Activated T-helper 1 cell treated with anti-CD3 and anti-CD28 coated beads, Interleukin-12 subunit alpha, Interleukin-12 subunit beta, Interleukin-2, Interleukin-4 antibody, amounts not matched to agents 30 ng/mL and 10 ng/mL and 1 ng/mL, durations not matched to agents 14 hours and 24 hours and 36 hours (primary cell): ENCODE data around the gene PLCB2. TPM values are rescaled to one million over a fixed set of nuclear protein-coding genes. Genes with fewer than 3 reads are reported as not detected.

Experiments used
- DNase-seq: peaks from one replicate; pipeline ENCODE4 v3.0.0; 2021; ENCODE audit warnings: low spot score
- H3K27ac Mint-ChIP-seq: one replicate; pipeline ENCODE4 v1.8.0; 2021; ENCODE audit warnings: mild to moderate bottlenecking, mixed read lengths
- H3K27me3 Mint-ChIP-seq: one replicate; pipeline ENCODE4 v1.8.0; 2022; ENCODE audit warnings: mild to moderate bottlenecking, moderate library complexity, mixed read lengths; ENCODE audit not compliant: insufficient read depth
- H3K36me3 Mint-ChIP-seq: one replicate; pipeline ENCODE4 v1.8.0; 2021; ENCODE audit warnings: low read depth, mixed read lengths
- H3K4me1 Mint-ChIP-seq: one replicate; pipeline ENCODE4 v1.8.0; 2021; ENCODE audit warnings: low read depth, mixed read lengths
- H3K4me3 Mint-ChIP-seq: one replicate; pipeline ENCODE4 v1.8.0; 2021; ENCODE audit warnings: mild to moderate bottlenecking, moderate library complexity, mixed read lengths
- H3K9me3 Mint-ChIP-seq: one replicate; pipeline ENCODE4 v1.8.0; 2021; ENCODE audit warnings: mixed read lengths
- intact Hi-C: fragments of 100-400 bp; cut with micrococcal nuclease; formaldehyde crosslinking; loops from one replicate; pipeline ENCODE4 v1.15.1; 2024
- total RNA-seq: library from RNA; stranded (reverse); gene quantifications from 2 replicates; pipeline ENCODE4 v1.2.3, GENCODE V29; 2022

Gene PLCB2
- total RNA-seq, 1 donor from 2014 or later = 88.5 TPM

GRCh38 chr15:40336744-40337122 is 29.0 kb upstream of the PLCB2 start:
- intact Hi-C loops = loop anchor here (5.0 kb wide), 1 partner anchor 119 kb away; no protein-coding TSS in a partner anchor
- no peak overlapping the region for H3K4me3 Mint-ChIP-seq
- no peaks in the 10 kb centered on the region for H3K27me3 Mint-ChIP-seq
- peaks cover 18% of the 10 kb centered on the region for H3K4me1 Mint-ChIP-seq
- H3K27ac Mint-ChIP-seq = no peak overlapping the region
- no peaks in the 10 kb centered on the region for H3K9me3 Mint-ChIP-seq
- DNase-seq = no peak
- no peaks in the 10 kb centered on the region for H3K36me3 Mint-ChIP-seq

- Mint-ChIP-seq H3K27me3 (no peaks in the 10 kb centered on the region), H3K36me3 (no peaks in the 10 kb centered on the region), H3K4me3 (no peak overlapping the region), H3K9me3 (no peaks in the 10 kb centered on the region), H3K27ac (no peak overlapping the region), H3K4me1 (peaks cover 18% of the 10 kb centered on the region)
- DNase-seq = no peak
- intact Hi-C loops = loop anchor here (5.0 kb wide), 1 partner anchor 119 kb away; no protein-coding TSS in a partner anchor
Observed at GRCh38 chr15:40335938-40336743, 28.4 kb upstream of the PLCB2 start.

GRCh38 chr15:40334941-40335795 is 27.4 kb upstream of the PLCB2 start:
- H3K27me3 Mint-ChIP-seq = no peaks in the 10 kb centered on the region
- intact Hi-C loops = loop anchor here (5.0 kb wide), 1 partner anchor 118 kb away; no protein-coding TSS in a partner anchor
- H3K4me3 Mint-ChIP-seq = no peak overlapping the region
- H3K27ac Mint-ChIP-seq = no peak overlapping the region
- H3K36me3 Mint-ChIP-seq = no peaks in the 10 kb centered on the region
- peaks cover 18% of the 10 kb centered on the region for H3K4me1 Mint-ChIP-seq
- H3K9me3 Mint-ChIP-seq = no peaks in the 10 kb centered on the region
- DNase-seq = no peak

DNA sequence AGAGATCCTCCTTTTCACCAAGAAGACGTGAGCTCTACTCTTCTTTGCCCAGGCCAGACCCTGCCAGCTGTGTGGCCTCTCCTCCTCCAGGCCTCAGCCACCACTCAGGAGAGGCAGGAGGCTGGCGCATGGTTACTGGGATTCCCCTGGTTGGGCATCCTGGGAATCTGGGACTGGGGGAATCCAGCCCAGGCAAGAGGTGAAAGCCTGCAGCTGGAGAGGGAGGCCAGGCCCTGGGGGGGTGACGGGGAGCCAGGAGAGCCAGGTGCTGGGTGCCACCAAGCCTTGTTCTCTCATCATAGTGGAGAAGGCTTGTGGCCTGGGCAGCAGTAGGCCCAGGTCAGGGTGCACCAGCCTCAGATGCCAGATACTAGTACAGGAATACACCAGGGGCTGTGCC is 26.8 kb upstream of the PLCB2 start:
- intact Hi-C loops = no loop called here
- Mint-ChIP-seq H3K27me3 (peaks cover 1% of the 10 kb centered on the region), H3K4me1 (peaks cover 18% of the 10 kb centered on the region), H3K4me3 (no peak overlapping the region), H3K9me3 (no peaks in the 10 kb centered on the region), H3K27ac (no peak overlapping the region), H3K36me3 (no peaks in the 10 kb centered on the region)
- DNase-seq = no peak

- H3K4me1 Mint-ChIP-seq = peaks cover 19% of the 10 kb centered on the region
Observed at GRCh38 chr15:40333922-40334492, 26.3 kb upstream of the PLCB2 start.

DNA sequence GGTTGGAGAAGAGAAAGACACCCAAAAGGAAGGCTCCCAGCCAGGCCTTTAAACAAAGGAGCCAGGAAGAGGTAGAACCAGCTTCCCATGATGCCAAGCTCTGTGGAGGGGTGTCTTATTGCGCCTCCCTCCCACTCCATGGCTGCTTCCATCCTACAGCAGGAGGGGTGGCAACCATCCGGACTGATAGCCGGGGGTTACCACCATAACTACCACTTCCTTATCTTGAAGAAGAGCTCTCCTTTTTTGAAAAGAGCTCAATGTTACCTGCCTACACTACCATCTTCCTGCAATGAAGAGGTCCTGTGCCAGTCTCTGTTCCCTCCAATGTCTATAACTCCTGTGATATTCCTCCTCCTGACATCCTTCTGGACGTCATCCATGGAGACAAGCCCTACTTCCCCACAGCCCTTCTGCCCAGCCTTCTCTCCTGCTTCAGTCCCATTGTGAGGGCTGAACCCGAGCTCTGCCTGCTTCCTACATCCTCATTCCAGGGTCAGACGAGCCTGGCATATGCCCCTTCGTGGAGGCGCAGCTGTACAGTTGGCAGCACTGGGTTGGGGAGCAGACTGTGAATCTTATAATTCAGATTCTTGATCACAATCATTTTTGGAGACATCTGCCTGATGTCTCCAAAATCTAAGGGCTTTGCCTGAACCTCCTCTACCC is 24.5 kb upstream of the PLCB2 start:
- H3K36me3 Mint-ChIP-seq = no peaks in the 10 kb centered on the region
- H3K4me3 Mint-ChIP-seq = no peak overlapping the region
- intact Hi-C loops = no loop called here
- peaks cover 30% of the 10 kb centered on the region for H3K4me1 Mint-ChIP-seq
- H3K27me3 Mint-ChIP-seq = peaks cover 3% of the 10 kb centered on the region
- no peak for DNase-seq
- H3K27ac Mint-ChIP-seq = no peak overlapping the region
- no peaks in the 10 kb centered on the region for H3K9me3 Mint-ChIP-seq

More at GRCh38 chr15:40333922-40334492, 26.3 kb upstream of the PLCB2 start:
- H3K4me3 Mint-ChIP-seq = peak overlapping the region; percentile 17
- H3K36me3 Mint-ChIP-seq = no peaks in the 10 kb centered on the region
- peaks cover 1% of the 10 kb centered on the region for H3K27me3 Mint-ChIP-seq
- intact Hi-C loops = no loop called here
- peak overlapping the region; percentile 73 for H3K27ac Mint-ChIP-seq
- DNase-seq = no peak
- no peaks in the 10 kb centered on the region for H3K9me3 Mint-ChIP-seq

- H3K9me3 Mint-ChIP-seq = no peaks in the 10 kb centered on the region
- no peak overlapping the region for H3K27ac Mint-ChIP-seq
- peaks cover 35% of the 10 kb centered on the region for H3K4me1 Mint-ChIP-seq
- no peak overlapping the region for H3K4me3 Mint-ChIP-seq
- intact Hi-C loops = no loop called here
- H3K27me3 Mint-ChIP-seq = peaks cover 3% of the 10 kb centered on the region
- DNase-seq = no peak
- peaks cover 1% of the 10 kb centered on the region for H3K36me3 Mint-ChIP-seq
Observed at GRCh38 chr15:40331637-40332036, 23.9 kb upstream of the PLCB2 start.

DNA sequence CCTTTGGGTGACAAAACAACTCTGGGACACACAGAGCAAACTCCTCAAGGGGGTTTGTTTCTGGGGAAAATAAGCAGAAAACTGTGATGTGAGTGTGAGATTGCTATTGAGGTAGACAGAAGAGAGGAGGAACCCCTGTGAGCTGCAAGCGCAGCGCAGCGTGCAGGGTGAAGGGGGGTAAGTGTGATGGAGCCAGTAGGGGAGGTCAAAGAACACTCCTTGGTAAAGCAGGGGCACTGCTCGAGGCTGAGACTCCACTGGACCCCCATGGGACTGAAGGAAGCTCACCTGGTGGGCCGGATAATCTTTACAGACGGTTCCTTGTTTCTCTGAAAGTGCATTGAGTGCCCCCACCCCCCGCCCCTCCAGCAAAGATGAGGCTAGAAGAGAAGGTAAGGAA is 23.3 kb upstream of the PLCB2 start:
- H3K9me3 Mint-ChIP-seq = no peaks in the 10 kb centered on the region
- peaks cover 39% of the 10 kb centered on the region for H3K4me1 Mint-ChIP-seq
- peaks cover 4% of the 10 kb centered on the region for H3K27me3 Mint-ChIP-seq
- peaks cover 3% of the 10 kb centered on the region for H3K36me3 Mint-ChIP-seq
- H3K4me3 Mint-ChIP-seq = no peak overlapping the region
- H3K27ac Mint-ChIP-seq = no peak overlapping the region
- DNase-seq = no peak
- intact Hi-C loops = no loop called here

GRCh38 chr15:40330368-40330836 is 22.7 kb upstream of the PLCB2 start:
- no peak for DNase-seq
- Mint-ChIP-seq H3K27ac (no peak overlapping the region), H3K27me3 (peaks cover 6% of the 10 kb centered on the region), H3K4me1 (peaks cover 44% of the 10 kb centered on the region), H3K9me3 (no peaks in the 10 kb centered on the region), H3K4me3 (no peak overlapping the region), H3K36me3 (peaks cover 5% of the 10 kb centered on the region)
- intact Hi-C loops = no loop called here

GRCh38 chr15:40329804-40330203 is 22.1 kb upstream of the PLCB2 start:
- peaks cover 8% of the 10 kb centered on the region for H3K36me3 Mint-ChIP-seq
- intact Hi-C loops = no loop called here
- no peaks in the 10 kb centered on the region for H3K9me3 Mint-ChIP-seq
- H3K27ac Mint-ChIP-seq = no peak overlapping the region
- peaks cover 50% of the 10 kb centered on the region for H3K4me1 Mint-ChIP-seq
- H3K27me3 Mint-ChIP-seq = peaks cover 11% of the 10 kb centered on the region
- DNase-seq = no peak
- H3K4me3 Mint-ChIP-seq = no peak overlapping the region

DNA sequence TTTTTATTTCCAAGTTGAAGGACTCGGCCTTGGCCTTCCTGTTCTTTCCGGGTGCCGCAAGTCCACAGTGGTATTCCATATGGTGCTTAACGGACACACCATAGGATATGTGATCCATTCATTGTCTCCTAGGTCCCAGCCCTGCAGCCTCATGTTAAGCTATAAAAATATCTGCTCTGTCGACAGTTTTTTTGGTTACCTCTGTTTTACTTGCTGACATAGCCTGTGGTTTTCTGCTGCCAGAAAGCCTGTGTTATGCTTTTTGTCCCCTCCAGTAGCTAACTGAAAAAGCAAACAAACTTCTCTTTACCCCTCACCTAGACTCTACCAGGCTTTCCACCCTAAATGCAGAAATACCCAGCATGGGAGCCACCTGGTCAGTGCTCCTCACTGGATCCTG is 21.0 kb upstream of the PLCB2 start:
- intact Hi-C loops = no loop called here
- peaks cover 11% of the 10 kb centered on the region for H3K27me3 Mint-ChIP-seq

GRCh38 chr15:40328176-40328575 is 20.4 kb upstream of the PLCB2 start:
- peaks cover 11% of the 10 kb centered on the region for H3K27me3 Mint-ChIP-seq
- peaks cover 40% of the 10 kb centered on the region for H3K4me1 Mint-ChIP-seq
- no peak overlapping the region for H3K4me3 Mint-ChIP-seq
- H3K36me3 Mint-ChIP-seq = peaks cover 8% of the 10 kb centered on the region
- no peak overlapping the region for H3K27ac Mint-ChIP-seq
- no peak for DNase-seq
- intact Hi-C loops = no loop called here
- no peaks in the 10 kb centered on the region for H3K9me3 Mint-ChIP-seq

More for the DNA sequence above, 21.0 kb upstream of the PLCB2 start:
- Mint-ChIP-seq H3K27ac (no peak overlapping the region), H3K36me3 (peaks cover 8% of the 10 kb centered on the region), H3K4me1 (peaks cover 43% of the 10 kb centered on the region), H3K9me3 (no peaks in the 10 kb centered on the region), H3K4me3 (no peak overlapping the region)
- DNase-seq = no peak
